ENCODE measurements around the gene MAGEA10. TPM values are rescaled to one million over a fixed set of nuclear protein-coding genes. Genes with fewer than 3 reads are reported as not detected.

MAGEA10 gene
- total and polyA plus RNA-seq, 9 of the 15 experiments (the other 6 are each of a cell fraction or from before 2014, with no cell fraction given) = 0.06 to 0.45 (median 0.15) TPM; not detected in 4

- TF ChIP-seq, protein P1, sequence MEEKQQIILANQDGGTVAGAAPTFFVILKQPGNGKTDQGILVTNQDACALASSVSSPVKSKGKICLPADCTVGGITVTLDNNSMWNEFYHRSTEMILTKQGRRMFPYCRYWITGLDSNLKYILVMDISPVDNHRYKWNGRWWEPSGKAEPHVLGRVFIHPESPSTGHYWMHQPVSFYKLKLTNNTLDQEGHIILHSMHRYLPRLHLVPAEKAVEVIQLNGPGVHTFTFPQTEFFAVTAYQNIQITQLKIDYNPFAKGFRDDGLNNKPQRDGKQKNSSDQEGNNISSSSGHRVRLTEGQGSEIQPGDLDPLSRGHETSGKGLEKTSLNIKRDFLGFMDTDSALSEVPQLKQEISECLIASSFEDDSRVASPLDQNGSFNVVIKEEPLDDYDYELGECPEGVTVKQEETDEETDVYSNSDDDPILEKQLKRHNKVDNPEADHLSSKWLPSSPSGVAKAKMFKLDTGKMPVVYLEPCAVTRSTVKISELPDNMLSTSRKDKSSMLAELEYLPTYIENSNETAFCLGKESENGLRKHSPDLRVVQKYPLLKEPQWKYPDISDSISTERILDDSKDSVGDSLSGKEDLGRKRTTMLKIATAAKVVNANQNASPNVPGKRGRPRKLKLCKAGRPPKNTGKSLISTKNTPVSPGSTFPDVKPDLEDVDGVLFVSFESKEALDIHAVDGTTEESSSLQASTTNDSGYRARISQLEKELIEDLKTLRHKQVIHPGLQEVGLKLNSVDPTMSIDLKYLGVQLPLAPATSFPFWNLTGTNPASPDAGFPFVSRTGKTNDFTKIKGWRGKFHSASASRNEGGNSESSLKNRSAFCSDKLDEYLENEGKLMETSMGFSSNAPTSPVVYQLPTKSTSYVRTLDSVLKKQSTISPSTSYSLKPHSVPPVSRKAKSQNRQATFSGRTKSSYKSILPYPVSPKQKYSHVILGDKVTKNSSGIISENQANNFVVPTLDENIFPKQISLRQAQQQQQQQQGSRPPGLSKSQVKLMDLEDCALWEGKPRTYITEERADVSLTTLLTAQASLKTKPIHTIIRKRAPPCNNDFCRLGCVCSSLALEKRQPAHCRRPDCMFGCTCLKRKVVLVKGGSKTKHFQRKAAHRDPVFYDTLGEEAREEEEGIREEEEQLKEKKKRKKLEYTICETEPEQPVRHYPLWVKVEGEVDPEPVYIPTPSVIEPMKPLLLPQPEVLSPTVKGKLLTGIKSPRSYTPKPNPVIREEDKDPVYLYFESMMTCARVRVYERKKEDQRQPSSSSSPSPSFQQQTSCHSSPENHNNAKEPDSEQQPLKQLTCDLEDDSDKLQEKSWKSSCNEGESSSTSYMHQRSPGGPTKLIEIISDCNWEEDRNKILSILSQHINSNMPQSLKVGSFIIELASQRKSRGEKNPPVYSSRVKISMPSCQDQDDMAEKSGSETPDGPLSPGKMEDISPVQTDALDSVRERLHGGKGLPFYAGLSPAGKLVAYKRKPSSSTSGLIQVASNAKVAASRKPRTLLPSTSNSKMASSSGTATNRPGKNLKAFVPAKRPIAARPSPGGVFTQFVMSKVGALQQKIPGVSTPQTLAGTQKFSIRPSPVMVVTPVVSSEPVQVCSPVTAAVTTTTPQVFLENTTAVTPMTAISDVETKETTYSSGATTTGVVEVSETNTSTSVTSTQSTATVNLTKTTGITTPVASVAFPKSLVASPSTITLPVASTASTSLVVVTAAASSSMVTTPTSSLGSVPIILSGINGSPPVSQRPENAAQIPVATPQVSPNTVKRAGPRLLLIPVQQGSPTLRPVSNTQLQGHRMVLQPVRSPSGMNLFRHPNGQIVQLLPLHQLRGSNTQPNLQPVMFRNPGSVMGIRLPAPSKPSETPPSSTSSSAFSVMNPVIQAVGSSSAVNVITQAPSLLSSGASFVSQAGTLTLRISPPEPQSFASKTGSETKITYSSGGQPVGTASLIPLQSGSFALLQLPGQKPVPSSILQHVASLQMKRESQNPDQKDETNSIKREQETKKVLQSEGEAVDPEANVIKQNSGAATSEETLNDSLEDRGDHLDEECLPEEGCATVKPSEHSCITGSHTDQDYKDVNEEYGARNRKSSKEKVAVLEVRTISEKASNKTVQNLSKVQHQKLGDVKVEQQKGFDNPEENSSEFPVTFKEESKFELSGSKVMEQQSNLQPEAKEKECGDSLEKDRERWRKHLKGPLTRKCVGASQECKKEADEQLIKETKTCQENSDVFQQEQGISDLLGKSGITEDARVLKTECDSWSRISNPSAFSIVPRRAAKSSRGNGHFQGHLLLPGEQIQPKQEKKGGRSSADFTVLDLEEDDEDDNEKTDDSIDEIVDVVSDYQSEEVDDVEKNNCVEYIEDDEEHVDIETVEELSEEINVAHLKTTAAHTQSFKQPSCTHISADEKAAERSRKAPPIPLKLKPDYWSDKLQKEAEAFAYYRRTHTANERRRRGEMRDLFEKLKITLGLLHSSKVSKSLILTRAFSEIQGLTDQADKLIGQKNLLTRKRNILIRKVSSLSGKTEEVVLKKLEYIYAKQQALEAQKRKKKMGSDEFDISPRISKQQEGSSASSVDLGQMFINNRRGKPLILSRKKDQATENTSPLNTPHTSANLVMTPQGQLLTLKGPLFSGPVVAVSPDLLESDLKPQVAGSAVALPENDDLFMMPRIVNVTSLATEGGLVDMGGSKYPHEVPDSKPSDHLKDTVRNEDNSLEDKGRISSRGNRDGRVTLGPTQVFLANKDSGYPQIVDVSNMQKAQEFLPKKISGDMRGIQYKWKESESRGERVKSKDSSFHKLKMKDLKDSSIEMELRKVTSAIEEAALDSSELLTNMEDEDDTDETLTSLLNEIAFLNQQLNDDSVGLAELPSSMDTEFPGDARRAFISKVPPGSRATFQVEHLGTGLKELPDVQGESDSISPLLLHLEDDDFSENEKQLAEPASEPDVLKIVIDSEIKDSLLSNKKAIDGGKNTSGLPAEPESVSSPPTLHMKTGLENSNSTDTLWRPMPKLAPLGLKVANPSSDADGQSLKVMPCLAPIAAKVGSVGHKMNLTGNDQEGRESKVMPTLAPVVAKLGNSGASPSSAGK (IDR thresholded peaks at IDR 0.05) = 0 out of 2 replicates have a peak, but pooled peaks have one; percentile 16
- TF ChIP-seq, protein P2, sequence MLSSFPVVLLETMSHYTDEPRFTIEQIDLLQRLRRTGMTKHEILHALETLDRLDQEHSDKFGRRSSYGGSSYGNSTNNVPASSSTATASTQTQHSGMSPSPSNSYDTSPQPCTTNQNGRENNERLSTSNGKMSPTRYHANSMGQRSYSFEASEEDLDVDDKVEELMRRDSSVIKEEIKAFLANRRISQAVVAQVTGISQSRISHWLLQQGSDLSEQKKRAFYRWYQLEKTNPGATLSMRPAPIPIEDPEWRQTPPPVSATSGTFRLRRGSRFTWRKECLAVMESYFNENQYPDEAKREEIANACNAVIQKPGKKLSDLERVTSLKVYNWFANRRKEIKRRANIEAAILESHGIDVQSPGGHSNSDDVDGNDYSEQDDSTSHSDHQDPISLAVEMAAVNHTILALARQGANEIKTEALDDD (IDR thresholded peaks at IDR 0.05) = peak; percentile 37; the same call in 1 of the 2 replicates
- TF ChIP-seq CEBPG (CRISPR knock-in tag; IDR thresholded peaks at IDR 0.05) (no peak), CEBPG (tag; conservative IDR thresholded peaks at IDR 0.05 in 1 of 2, IDR thresholded peaks at IDR 0.05 in 1 of 2) (peak in 1 of 2 experiments; percentile 44; a peak in 1 of 4 replicates), ZNF707 (CRISPR knock-in tag; conservative IDR thresholded peaks at IDR 0.05) (no peak), CREM (IDR thresholded peaks at IDR 0.05; ENCODE audit: low read depth) (peak; percentile 88), NFATC3 (IDR thresholded peaks at IDR 0.05) (0 out of 2 replicates have a peak, but pooled peaks have one; percentile 28), SMARCA4 (IDR thresholded peaks at IDR 0.05) (peak; percentile 96), HDAC3 (IDR thresholded peaks at IDR 0.05; ENCODE audit: borderline replicate concordance, partially characterized antibody) (peak; percentile 76), STAT5A (IDR thresholded peaks at IDR 0.05; ENCODE audit: borderline replicate concordance, low read length) (peak; percentile 78), POLR2A (conservative IDR thresholded peaks at IDR 0.05) (no peak), FOXA3 (CRISPR knock-in tag; conservative IDR thresholded peaks at IDR 0.05 in 1 of 2, IDR thresholded peaks at IDR 0.05 in 1 of 2) (peak in 1 of 2 experiments; percentile 42; a peak in 1 of 4 replicates), ZFX (CRISPR knock-in tag; IDR thresholded peaks at IDR 0.05) (no peak), ZNF77 (CRISPR knock-in tag; IDR thresholded peaks at IDR 0.05) (no peak)
- TF ChIP-seq, protein P3, sequence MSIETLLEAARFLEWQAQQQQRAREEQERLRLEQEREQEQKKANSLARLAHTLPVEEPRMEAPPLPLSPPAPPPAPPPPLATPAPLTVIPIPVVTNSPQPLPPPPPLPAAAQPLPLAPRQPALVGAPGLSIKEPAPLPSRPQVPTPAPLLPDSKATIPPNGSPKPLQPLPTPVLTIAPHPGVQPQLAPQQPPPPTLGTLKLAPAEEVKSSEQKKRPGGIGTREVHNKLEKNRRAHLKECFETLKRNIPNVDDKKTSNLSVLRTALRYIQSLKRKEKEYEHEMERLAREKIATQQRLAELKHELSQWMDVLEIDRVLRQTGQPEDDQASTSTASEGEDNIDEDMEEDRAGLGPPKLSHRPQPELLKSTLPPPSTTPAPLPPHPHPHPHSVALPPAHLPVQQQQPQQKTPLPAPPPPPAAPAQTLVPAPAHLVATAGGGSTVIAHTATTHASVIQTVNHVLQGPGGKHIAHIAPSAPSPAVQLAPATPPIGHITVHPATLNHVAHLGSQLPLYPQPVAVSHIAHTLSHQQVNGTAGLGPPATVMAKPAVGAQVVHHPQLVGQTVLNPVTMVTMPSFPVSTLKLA (conservative IDR thresholded peaks at IDR 0.05) = 0 out of 4 replicates have a peak, but pooled peaks of 1 of the 2 experiments have one; percentile 37
These were observed 38.7 kb upstream of the MAGEA10 start (continued) for GRCh38 chrX:152177052-152177451.
